Effector memory CD8-positive, alpha-beta T cell (primary cell): ENCODE data around the gene CRTC1.
"Not testable (repeated sequence)": the region's sequence is repeated elsewhere in the genome, so short reads cannot be mapped to it uniquely, and the experiment has no call there.

Source experiments
- ATAC-seq: fragments of 150-1000 bp; cut with Tn5 transposase; replicated peaks from 2 replicates; pipeline ENCODE4 v1.10.0; 2021; ENCODE audit warnings: mild to moderate bottlenecking, moderate library complexity
- DNase-seq, 3 experiments: peaks; one replicate each; pipeline ENCODE4 v3.0.0; 2021
- H3K27ac Mint-ChIP-seq, 2 donors: one replicate each; pipeline ENCODE4 v1.8.0; 2022; ENCODE audit warnings: mild to moderate bottlenecking in 2 of 2, mixed read lengths in 2 of 2, moderate library complexity in 2 of 2
- H3K27me3 Mint-ChIP-seq, 2 donors: one replicate each; pipeline ENCODE4 v1.8.0; 2022; ENCODE audit warnings: mixed read lengths in 2 of 2
- H3K36me3 Mint-ChIP-seq: one replicate; pipeline ENCODE4 v1.8.0; 2022; ENCODE audit warnings: mild to moderate bottlenecking, moderate library complexity, mixed read lengths; ENCODE audit not compliant: insufficient read depth
- H3K4me1 Mint-ChIP-seq, 2 donors: one replicate each; pipeline ENCODE4 v1.8.0; 2022; ENCODE audit warnings: low read depth in 2 of 2, mixed read lengths in 2 of 2
- H3K4me3 Mint-ChIP-seq, 2 donors: one replicate each; pipeline ENCODE4 v1.8.0; 2022; ENCODE audit warnings: mild to moderate bottlenecking in 2 of 2, mixed read lengths in 2 of 2, moderate library complexity in 2 of 2
- H3K9me3 Mint-ChIP-seq, 2 donors: one replicate each; pipeline ENCODE4 v1.8.0; 2022; ENCODE audit warnings: mixed read lengths in 2 of 2

CRTC1 gene

DNA sequence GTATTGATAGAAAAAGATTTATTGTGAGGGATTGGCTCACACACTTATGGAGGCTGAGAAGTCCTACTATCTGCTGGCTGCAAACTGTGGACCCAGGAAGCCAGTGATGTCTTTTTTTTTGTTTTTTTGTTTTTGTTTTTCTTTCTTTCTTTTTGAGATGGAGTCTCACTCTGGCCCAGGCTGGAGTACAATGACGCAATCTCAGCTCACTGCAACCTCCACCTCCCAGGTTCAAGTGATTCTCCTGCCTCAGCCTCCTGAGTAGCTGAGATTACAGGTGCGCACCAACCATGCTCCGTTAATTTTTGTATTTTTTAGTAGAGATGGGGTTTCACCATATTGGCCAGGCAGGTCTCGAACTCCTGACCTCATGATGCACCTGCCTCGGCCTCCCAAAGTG, 128.2 kb downstream of the CRTC1 start:
- not testable (repeated sequence) for H3K27ac Mint-ChIP-seq, DNase-seq, H3K4me3 Mint-ChIP-seq, ATAC-seq, H3K36me3 Mint-ChIP-seq, H3K9me3 Mint-ChIP-seq, H3K4me1 Mint-ChIP-seq
- peaks cover 0 to 37% of the 10 kb centered on the region in 2 donors for H3K27me3 Mint-ChIP-seq

DNA sequence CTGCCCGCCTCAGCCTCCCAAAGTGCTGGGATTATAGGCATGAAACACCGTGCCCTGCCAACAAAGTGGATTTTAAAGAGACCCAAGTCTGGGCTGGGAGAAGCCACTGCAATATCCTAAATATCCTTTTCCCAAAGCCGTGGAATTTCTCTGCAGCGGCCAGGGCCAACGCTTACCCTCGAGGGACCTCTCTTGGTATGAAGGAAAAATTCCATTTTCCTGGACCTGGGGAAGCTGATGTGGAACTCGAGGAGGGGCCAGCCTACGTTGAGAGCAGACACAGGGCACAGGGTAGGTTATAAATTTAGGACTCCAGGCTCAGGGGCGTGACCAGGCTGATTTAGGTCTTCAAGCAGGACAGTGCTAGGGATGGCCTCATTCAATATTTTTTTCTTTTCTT, 130.6 kb downstream of the CRTC1 start:
- no peak overlapping the region for H3K4me3 Mint-ChIP-seq
- H3K27ac Mint-ChIP-seq = no peak overlapping the region
- H3K27me3 Mint-ChIP-seq = peaks cover 0 to 28% of the 10 kb centered on the region in 2 donors
- H3K4me1 Mint-ChIP-seq = peaks cover 0 to 3% of the 10 kb centered on the region in 2 donors
- ATAC-seq (no peak), DNase-seq (no peak)
- H3K36me3 Mint-ChIP-seq = no peaks in the 10 kb centered on the region
- no peaks in the 10 kb centered on the region for H3K9me3 Mint-ChIP-seq

DNA sequence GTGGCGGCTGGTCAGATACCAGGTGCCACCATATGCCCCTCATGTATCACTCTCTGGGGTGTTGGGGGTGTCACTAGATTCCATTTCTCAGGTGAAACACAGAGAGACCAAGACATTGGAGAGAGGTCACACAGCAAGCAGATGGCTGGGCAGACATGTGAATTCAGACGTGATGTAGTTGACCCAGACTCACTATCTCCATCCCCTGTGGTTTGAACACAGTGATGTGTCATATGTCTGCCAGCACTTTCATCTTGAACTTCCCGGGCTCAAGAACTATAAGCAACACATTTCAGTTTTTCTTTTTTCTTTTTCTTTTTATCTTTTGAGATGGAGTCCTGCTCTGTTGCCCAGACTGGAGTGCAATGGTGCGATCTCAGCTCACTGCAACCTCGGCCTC, 132.2 kb downstream of the CRTC1 start:
- Mint-ChIP-seq H3K9me3 (no peaks in the 10 kb centered on the region), H3K4me3 (no peak overlapping the region), H3K27ac (no peak overlapping the region), H3K4me1 (no peaks in the 10 kb centered on the region), H3K27me3 (peaks cover 0 to 19% of the 10 kb centered on the region in 2 donors), H3K36me3 (no peaks in the 10 kb centered on the region)
- ATAC-seq (no peak), DNase-seq (no peak)

DNA sequence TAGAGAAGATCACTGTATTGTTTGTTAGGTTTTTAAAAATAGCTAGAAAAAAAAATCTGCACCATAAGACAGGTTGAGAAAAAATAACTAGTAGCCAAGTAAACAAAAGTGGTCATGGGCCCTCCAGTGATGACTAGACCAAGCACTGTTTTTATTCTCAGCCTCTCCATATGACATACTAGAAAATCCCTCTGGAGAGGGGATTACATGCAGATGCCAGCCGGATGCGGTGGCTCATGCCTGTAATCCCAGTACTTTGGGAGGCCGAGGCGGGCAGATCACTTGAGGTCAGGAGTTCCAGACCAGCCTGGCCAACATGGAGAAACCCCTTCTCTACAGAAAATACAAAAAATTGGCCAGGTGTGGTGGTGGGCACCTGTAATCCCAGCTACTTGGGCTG, 133.2 kb downstream of the CRTC1 start:
- not testable (repeated sequence) for ATAC-seq, H3K4me1 Mint-ChIP-seq, H3K9me3 Mint-ChIP-seq, H3K36me3 Mint-ChIP-seq, H3K27ac Mint-ChIP-seq, DNase-seq, H3K4me3 Mint-ChIP-seq
- H3K27me3 Mint-ChIP-seq = peaks cover 0 to 17% of the 10 kb centered on the region in 2 donors

DNA sequence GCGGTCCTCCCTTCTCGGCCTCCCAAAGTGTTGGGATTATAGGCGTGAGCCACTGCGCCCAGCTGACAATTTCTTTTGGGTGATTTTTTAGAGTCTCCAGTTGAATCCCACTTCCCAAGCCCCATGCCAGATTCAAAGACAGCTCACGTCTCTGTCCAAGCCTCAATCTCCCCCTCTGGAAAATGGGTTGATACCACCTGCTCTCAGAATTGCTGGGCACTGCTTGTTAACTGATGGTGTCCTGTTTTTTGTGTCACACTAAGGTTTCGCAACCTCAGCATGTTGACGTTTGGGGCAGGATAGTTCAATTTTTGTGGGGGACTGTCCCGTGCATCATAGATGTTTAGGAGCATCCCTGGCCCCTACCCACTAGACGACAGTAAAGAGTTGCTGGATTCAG, 134.1 kb downstream of the CRTC1 start:
- Mint-ChIP-seq H3K9me3 (no peaks in the 10 kb centered on the region), H3K27ac (no peak overlapping the region), H3K27me3 (peaks cover 0 to 9% of the 10 kb centered on the region in 2 donors), H3K4me3 (no peak overlapping the region), H3K4me1 (no peaks in the 10 kb centered on the region), H3K36me3 (no peaks in the 10 kb centered on the region)
- DNase-seq (no peak), ATAC-seq (no peak)

DNA sequence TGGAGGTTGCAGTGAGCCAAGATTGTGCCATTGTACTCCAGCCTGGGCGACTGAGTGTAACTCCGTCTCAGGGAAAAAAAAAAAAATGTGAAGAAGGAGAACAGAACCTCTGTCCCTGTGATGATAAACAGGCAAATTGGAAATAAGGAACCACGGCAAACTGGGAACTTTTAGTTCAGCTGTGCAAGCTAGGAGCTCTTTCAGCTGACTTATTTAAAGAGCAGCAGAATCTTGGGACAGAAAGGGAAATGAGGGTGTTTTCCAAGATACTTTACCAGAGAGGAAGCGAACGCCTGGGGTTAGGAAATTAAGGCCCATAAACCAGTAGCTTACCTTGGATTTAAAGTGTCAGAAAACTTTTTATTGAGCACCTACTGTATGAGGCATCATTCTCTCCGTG, 145.3 kb downstream of the CRTC1 start:
- Mint-ChIP-seq H3K27me3 (peaks cover 0 to 11% of the 10 kb centered on the region in 2 donors), H3K9me3 (no peaks in the 10 kb centered on the region), H3K4me1 (peaks cover 12 to 13% of the 10 kb centered on the region in 2 donors), H3K27ac (no peak overlapping the region), H3K36me3 (peaks cover 15% of the 10 kb centered on the region), H3K4me3 (no peak overlapping the region)
- ATAC-seq (no peak), DNase-seq (no peak)

DNA sequence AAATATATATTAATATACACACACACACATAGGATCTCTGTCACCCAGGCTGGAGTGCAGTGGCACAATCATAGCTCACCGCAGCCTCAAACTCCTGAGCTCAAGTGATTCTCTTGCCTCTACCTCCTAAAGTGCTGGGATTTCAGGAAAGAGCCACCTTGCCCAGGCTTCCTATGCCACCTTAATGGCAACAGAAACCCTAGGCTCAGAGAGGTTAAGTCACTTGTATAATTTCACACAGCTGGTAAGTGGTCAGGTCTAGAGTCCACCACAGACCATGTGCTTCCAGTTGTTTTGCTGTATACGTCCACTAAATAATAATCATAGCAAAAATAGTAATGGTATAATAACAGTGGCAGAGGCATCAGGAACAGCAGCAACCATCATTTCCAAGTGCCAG, 147.0 kb downstream of the CRTC1 start:
- Mint-ChIP-seq H3K4me1 (peaks cover 29% of the 10 kb centered on the region in 2 donors), H3K4me3 (peak overlapping the region in 1 of 2 donors; percentile 94), H3K9me3 (no peaks in the 10 kb centered on the region), H3K36me3 (peaks cover 23% of the 10 kb centered on the region), H3K27me3 (peaks cover 0 to 11% of the 10 kb centered on the region in 2 donors), H3K27ac (no peak overlapping the region)
- no peak for ATAC-seq
- no peak for DNase-seq

DNA sequence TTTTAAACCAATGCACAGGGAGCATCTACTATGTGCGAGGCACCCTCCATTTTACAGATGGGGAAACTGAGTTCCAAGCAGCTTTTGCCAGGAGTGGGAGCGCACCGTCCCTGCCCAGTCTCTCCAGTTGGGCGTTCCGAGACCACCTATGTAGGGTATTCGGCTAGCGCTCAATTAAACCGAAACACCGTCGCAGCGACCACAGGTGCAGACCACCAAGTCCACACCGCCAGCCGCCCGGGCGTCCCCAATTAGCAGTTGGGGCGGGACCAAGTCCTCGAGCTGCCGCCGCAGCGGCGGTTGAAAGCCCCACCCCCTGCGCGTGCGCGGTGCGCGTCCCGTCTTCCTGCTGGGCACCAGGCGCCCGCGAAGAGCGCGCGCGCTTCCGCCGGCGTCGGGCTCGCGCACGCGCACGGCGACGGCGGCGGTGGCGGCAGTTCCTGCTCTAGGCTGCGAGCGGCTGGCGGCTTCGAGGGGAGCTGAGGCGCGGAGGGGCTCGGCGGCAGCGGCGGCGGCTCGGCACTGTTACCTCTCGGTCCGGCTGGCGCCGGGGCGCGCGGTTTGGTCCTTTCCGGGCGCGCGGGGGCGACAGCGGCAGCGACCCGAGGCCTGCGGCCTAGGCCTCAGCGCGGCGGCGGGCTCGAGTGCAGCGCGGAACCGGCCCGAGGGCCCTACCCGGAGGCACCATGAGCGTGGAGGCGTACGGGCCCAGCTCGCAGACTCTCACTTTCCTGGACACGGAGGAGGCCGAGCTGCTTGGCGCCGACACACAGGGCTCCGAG, 148.2 kb downstream of the CRTC1 start, which contains the start of gene UPF1:
TSS of gene UPF1 (plus strand) at position 436 of the 782 bp plus-strand sequence. CDS start at position 687, 251 bp downstream.
- ATAC-seq (peak; percentile 86), DNase-seq (peak; percentile 92 to 96 (median 96))
- H3K4me3 Mint-ChIP-seq = peak within 1 kb of the TSS; percentile 87 to 94
- peak within 1 kb of the TSS; percentile 88 to 96 for H3K27ac Mint-ChIP-seq
- peaks cover 39% of the 10 kb centered on the region in 2 donors for H3K4me1 Mint-ChIP-seq
- H3K36me3 Mint-ChIP-seq = peaks cover 35% of the 10 kb centered on the region
- no peaks in the 10 kb centered on the region for H3K9me3 Mint-ChIP-seq
- H3K27me3 Mint-ChIP-seq = peaks cover 0 to 11% of the 10 kb centered on the region in 2 donors
